HG02973 (cell line): ENCODE measurements around the gene VPS26C.
"Not testable (repeated sequence)": the region's sequence is repeated elsewhere in the genome, so short reads cannot be mapped to it uniquely, and the experiment has no call there.

ENCODE experiments used
- ATAC-seq: cut with Tn5 transposase; IDR thresholded peaks from one replicate; pipeline ENCODE4 v1.9.1; 2021; ENCODE audit warnings: moderate library complexity; ENCODE audit not compliant: unreplicated experiment

The VPS26C gene

DNA sequence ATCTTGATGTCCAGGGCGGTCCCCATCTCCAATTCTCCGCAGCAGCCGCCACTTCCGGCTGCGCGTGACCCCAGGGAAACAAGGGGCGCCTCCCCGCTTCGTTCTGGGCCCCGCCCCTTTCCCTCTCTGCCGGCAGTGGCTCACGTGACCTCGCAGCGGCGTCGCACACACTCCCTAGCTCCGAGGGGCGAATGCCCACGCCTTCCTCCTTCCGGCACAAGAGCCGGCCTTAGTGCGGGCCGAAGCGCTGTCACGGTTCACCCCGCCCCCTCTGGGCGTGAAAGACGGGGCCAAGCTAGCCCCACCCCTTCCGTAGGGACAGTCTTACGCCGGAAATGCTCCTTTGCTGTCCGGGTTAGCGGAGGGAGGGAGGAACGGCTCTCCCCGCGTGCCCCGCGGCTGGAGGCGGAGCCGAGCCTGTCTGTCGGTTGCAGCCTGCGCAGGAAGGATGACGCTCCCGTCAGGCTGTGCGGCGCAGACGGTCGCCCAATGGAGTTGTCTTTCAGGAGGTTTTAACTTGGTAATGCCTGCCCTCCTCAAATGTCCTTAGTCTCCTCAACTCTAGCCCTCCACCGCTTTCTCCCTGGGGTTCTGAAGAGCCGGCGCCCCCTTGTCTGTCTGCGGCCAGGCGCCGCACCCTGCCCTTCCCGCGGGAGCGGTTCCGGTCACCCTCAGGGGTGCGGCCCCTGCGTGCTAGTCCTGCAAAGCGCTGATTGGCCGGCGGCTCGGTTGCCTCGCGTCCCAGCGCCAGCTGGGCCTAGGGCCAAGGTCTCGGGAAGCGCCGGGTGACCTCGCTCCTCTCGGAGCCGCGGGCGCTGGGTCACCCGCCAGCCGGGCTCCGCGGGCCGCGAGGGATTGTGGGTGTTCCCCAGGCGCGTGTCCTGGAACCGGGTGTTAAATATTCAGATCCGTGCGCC lies at the start of gene VPS26C:
Gene VPS26C (minus strand): TSS at position 66 of the 917 bp plus-strand sequence. CDS start 40 bp downstream, at position 26.
- ATAC-seq: peak; percentile 83

GRCh38 chr21:37316072-37316471 lies 48.9 kb upstream of the VPS26C start:
- ATAC-seq: not testable (repeated sequence)

- ATAC-seq: no peak
Measured at GRCh38 chr21:37300114-37300751, 33.1 kb upstream of the VPS26C start.

- no peak for ATAC-seq
Measured at GRCh38 chr21:37297364-37297763, 30.2 kb upstream of the VPS26C start.

DNA sequence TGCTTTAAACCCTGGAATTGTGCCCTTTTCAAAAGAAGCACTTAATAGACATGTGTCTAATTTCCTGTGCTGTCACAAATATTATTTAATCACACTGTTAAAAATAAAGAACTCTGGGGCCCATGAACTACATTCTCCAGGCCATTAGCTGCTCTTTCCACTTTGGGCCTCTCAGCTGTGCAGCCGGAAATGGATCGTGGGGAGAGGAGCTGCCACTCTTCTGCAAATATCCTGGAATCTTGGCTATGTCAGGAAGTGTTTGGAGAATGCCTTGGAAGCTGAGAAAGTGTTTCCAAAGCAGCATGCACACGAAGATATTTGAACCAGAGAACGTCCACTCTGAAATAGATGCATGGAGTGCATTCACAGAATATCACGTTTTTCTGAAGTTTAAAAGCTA lies 27.5 kb upstream of the VPS26C start:
- ATAC-seq: no peak

GRCh38 chr21:37292941-37293340 lies 25.8 kb upstream of the VPS26C start:
- ATAC-seq: no peak

GRCh38 chr21:37292041-37292440 lies 24.9 kb upstream of the VPS26C start:
- ATAC-seq: no peak

DNA sequence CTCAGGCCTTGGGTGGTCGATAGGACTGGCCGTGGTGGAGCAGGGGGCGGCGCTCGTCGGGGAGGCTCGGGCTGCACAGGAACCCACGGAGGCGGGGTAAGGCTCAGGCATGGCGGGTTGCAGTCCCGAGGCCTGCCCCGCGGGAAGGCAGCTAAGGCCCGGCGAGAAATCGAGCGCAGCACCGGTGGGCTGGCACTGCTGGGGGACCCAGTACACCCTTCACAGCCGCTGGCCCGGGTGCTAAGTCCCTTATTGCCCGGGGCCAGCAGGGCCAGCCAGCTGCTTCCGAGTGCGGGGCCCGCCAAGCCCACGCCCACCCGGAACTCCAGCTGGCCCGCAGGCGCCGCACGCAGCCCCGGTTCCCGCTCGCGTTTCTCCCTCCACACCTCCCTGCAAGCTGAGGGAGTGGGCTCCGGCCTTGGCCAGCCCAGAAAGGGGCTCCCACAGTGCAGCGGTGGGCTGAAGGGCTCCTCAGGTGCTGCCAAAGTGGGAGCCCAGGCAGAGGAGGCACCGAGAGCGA lies 16.1 kb upstream of the VPS26C start:
- not testable (repeated sequence) for ATAC-seq

DNA sequence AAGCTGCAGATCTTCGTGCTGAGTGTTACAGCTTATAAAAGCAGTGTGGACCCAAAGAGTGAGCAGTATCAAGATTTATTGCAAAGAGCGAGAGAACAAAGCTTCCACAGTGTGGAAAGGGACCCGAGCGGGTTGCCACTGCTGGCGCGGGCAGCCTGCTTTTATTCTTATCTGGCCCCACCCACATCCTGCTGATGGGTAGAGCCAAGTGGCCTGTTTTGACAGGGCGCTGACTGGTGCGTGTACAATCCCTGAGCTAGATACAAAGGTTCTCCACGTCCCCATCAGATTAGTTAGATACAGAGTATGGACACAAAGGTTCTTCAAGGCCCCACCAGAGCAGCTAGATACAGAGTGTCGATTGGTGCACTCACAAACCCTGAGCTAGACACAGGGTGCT lies 15.5 kb upstream of the VPS26C start:
- not testable (repeated sequence) for ATAC-seq

- ATAC-seq: no peak
Measured at GRCh38 chr21:37281993-37282392, 14.9 kb upstream of the VPS26C start.

GRCh38 chr21:37281579-37281978 lies 14.4 kb upstream of the VPS26C start:
- ATAC-seq: no peak

- not testable (repeated sequence) for ATAC-seq
Measured at GRCh38 chr21:37279271-37279670, 12.1 kb upstream of the VPS26C start.

- ATAC-seq: no peak
Measured at GRCh38 chr21:37278199-37278598, 11.1 kb upstream of the VPS26C start.

DNA sequence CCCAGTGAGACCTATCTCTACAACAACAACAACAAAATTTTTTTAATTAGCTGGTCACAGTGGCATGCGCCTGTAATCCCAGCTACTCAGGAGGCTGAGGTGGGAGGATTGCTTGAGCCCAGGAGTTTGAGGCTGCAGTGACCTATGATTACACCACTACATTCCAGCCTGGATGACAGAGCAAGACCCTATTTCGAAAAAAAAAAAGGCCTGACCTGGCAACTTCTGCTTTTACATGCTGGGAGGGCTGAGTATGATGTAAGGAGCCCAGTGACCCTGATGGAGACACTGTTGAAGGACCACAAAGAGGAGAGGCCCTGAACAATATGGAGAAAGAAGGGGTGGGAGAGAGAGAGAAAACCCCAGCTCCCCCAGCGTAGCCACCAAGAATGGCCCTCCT lies 9.2 kb upstream of the VPS26C start:
- ATAC-seq: no peak

GRCh38 chr21:37273911-37274690 lies 7.0 kb upstream of the VPS26C start:
- ATAC-seq: no peak

- ATAC-seq: no peak
Measured at GRCh38 chr21:37273440-37273839, 6.3 kb upstream of the VPS26C start.

- no peak for ATAC-seq
Measured at GRCh38 chr21:37272897-37273296, 5.8 kb upstream of the VPS26C start.

GRCh38 chr21:37270576-37271365 lies 3.6 kb upstream of the VPS26C start:
- ATAC-seq: no peak

- no peak for ATAC-seq
Measured at GRCh38 chr21:37269481-37269880, 2.3 kb upstream of the VPS26C start.

- no peak for ATAC-seq
Measured at GRCh38 chr21:37268186-37268503, 1.0 kb upstream of the VPS26C start.
